UCSD-AML1 (cell line): ENCODE data around the gene SMIM24.

Experiments
- DNase-seq: peaks from one replicate; lab custom pipeline; 2025; ENCODE audit not compliant: unreplicated experiment; lab: John Stamatoyannopoulos, UW

Gene SMIM24

DNA sequence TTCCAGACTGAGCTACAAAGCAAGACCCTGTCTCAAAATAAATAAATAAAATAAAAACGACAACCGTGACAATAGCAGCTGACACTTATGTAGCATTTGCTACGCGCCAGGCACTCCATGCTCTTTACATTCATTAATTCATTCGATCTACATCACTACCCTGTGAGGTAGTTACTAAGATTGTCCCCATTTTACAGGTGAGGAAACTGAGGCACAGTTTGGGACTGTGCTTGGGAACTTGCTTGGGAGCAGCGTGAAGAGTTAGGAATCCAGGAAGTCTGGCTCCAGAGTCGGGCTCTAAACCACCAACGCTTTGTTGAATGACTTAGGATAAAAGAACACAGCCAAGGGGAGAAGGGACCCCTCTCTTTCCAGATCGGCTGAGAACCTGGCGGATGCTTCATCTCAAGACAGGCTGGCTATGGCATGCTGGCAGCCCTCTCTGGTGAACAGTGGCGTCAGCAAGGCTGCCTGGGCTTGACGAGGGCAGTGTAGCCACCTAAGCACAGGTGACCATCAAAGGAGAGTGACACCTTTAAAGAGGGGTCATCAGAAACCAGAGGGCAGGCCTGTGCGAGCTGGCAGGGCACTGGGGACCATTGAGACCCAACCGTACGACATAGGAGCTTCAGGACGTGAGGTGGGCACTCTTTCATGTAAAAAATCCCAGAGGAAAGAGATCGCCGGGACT, 19.6 kb upstream of the SMIM24 start:
- no peak for DNase-seq

DNA sequence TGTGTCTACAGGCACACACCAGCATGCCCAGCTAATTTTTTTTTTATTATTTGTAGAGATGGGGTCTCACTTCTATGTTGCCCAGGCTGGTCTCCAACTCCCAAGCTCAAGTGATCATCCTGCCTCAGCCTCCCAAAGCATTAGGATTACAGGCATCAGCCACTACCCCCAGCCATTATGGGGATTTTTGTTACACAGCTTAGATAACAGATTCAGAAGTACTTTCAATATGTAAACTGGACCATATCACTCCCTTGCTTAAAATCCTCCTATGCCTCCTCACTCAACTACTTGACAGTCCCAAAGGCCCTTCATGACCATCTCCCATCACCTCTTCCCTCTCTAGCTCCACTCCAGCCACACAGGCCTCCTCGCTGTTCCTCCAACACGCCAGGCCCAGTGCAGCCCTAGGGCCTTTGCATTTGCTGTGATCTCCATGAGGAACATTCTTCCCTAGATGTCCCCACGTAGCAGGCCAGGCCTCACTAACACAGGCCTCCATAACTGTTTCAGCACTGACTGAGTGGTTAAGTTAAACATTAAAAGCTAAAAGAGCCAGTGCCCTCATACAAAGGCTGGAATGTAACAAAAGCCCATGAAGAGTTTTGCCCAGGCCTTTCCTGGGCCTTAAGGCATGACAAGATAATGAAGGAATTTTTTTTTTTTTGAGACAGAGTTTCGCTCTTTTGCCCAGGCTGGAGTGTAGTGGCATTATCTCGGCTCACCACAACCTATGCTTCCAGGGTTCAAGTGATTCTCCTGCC, 17.6 kb upstream of the SMIM24 start:
- no peak for DNase-seq

GRCh38 chr19:3496392-3497273, 16.3 kb upstream of the SMIM24 start:
- DNase-seq = no peak

DNA sequence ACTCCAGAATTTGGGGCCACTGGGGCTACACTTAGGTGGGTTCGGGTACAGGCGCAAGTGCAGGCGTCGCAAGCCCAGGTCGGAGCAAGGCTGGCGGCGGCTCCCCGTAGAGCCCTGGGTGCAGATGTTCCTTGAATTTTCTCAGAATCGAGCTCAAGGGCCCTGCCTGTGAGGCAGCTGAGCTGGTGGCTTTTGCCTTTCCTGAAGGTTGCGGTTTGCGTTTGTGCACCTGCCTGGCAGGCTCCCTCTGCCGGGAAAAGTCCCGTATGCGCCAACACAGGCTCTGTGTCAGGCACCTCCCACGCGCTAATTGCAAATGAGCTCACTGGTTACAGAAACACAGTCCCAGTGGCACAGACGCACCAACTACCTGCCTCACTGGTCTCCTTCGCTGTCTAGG, 14.2 kb upstream of the SMIM24 start:
- no peak for DNase-seq

GRCh38 chr19:3494051-3494450, 13.7 kb upstream of the SMIM24 start:
- no peak for DNase-seq

DNA sequence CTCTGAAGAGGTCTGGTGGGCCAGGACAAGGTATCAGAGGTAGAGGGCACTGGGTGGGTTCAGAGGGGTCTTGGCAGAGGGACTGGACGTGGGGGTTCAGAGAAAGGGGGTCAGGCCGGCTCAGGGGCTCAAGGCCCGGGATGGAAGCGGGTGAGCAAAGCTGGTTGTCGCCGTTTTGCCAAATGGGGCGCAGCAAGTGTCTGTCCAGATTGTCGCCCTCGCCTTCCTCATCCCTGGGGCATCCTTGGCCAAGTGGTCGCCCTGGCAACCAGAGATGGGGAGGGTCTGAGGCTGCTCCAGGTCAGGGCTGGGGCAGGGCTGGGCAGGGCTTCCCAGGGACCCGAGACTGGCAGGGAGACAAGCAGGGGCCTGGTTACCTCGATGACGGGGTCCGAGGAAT, 13.3 kb upstream of the SMIM24 start:
- DNase-seq = no peak

GRCh38 chr19:3492919-3493318, 12.6 kb upstream of the SMIM24 start:
- no peak for DNase-seq

- no peak for DNase-seq
Measured at GRCh38 chr19:3492131-3492839, 12.0 kb upstream of the SMIM24 start.

GRCh38 chr19:3491396-3492119, 11.2 kb upstream of the SMIM24 start:
- DNase-seq = no peak

GRCh38 chr19:3483226-3483628, 2.9 kb upstream of the SMIM24 start, which contains the start of gene SMIM44:
Gene SMIM44 (minus strand): TSS chr19:3483441. CDS start chr19:3483403, 38 bp downstream.
- DNase-seq = no peak

DNA sequence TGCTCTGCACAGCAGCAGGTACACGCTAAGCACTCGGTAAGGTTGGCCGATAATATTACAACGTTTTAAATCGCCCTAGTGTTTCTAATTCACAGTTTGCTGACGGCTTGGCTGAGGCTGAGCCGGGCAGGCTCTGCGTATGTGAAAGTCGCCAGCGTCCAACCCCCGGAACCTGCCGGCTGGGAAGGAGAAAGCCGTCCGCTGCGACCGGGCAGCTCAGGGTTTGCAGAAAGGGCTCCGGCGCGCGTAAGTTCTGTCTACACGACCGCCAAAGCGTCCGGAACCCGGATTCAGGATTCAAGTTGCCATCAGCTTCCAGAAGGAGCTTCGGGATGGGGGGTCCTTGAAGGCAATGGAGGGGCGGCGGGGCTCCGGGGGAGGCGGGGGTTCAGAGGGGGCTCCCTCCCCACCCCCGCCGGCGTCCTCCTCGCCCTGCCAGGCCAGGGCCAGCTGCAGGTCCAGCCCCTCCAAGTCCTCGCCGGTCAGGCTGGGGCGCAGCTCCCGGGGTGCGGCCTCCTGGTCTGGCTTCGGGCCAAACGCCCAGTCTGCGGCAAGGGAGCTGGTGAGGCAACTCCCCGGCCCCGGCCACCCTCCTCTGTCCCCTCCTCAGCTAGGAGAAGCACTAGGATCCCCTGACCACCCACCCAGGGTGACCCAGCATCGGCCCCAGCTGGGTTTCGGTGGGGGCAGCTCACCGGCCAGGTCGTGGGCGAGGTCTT, 2.3 kb upstream of the SMIM24 start:
- no peak for DNase-seq

DNA sequence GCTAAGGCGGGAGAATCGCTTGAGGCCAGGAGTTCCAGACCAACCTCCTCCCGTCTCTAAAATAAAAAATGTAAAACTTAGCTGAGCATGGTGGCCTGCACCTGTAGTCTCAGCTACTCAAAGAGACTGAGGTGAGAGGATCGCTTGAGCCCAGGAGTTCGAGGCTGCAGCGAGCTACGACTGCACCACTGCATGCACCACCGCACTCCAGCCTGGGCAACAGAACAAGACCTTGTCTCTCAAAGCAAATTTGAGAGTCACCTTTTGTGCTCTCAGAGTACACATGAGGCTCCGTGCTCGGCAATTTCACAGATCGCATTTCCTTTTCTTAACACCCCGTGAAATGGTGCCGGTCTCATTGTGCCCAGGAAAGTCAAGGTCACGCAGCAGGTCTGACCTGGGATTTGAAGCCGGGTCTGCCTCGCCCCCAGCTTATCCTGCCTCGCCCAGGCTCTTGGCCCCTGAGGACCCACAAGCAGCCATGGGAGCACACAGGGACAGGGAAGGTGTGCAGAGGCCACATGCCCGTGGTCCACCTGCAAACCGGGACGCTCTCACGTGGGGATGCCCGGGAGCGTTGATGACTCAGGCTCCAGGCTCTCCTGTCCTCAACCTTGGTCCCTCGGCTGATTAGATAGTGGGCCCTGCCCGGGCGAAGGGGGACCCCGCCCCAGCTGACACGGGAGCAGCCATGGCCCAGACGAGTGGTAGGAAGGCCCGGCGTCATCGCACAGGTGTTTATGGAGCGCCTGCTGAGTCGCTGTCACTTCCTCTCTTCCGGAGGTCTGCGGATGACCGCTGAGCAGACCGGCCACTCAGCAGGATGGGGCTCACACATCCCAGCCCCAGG, 1.1 kb upstream of the SMIM24 start:
- no peak for DNase-seq

DNA sequence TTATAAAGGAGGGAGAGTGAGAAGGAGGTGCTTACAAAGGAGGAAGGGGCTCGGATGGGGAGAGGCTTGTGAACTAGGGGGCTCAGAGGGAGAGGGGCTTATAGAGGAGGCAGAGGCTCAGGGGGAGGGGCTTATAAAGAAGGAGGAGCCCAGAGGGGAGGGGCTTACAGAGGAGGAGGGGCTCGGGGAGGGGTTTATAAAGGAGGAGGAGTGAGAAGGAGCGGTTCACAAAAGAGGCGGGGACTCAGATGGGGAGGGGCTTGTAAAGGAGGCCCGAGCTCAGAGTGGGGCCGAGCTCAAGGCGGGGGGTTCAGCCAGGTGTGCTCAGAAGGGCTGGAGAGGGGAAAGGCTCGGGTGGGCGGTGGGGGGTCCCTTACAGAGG, 500 bp downstream of the SMIM24 start:
- DNase-seq = no peak

GRCh38 chr19:3479177-3479833, 1.0 kb downstream of the SMIM24 start:
- DNase-seq = peak; percentile 86

DNA sequence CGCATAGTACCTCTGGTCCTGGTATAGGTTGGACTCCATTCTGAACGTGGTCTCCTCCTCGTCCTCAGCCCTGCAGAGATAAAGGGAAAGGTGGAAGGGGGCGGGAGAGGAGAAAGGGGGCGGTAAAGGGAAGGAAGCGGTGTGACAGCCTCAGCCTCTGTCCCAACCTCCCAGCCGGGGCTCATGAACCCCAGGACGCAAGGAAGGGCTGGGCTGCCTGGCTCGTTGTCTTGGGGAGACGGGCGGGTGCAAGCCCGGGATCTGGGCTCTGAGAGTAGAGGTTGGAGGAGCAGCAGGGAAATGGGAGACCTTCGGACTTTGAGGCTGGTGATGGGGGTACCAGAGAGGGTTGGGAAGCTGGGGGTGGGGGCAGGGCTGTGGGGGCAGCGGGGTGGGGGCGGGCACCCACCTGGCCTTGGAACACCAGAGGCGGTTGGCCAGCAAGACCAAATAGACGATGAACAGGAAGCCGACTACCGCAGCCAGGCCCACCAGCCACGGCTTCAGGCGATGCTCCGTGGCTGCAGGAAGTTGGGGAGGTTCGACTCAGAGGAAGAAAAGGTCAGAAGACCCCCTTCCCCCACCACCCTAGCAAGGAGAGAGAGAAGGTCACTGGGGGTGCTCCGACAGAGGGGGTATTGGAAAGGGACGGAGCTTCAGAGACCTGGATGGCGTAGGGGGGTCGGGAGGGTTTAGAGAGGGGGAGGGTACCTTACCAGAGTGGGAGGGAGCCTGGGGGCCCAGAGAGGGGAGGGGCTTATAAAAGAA, 1.7 kb downstream of the SMIM24 start:
- peak; percentile 86 for DNase-seq

GRCh38 chr19:3477951-3478350, 2.4 kb downstream of the SMIM24 start:
- no peak for DNase-seq

- DNase-seq = no peak
Measured at GRCh38 chr19:3477506-3477905, 2.8 kb downstream of the SMIM24 start.

DNA sequence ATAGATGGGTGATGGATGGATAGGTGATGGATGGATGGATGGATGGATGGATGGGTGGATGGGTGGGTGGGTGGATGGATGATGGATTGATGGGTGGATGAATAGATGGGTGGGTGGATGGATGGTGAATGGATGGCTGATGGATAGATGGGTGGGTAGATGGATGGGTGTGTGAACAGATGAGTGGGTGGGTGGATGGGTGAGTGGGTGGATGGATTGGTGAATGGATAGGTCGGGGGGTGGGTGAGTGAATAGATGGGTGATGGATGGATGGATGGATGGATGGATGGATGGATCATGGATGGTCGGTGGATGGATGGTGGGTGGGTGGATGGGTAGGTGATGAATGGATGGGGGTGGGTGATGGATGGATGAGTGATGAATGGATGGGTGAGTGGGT, 3.5 kb downstream of the SMIM24 start:
- no peak for DNase-seq
